Muscle of arm (tissue), 14 donors: ENCODE measurements around the gene TIRAP. TPM values are rescaled to one million over a fixed set of nuclear protein-coding genes. Genes with fewer than 3 reads are reported as not detected.
"Not testable (repeated sequence)": the region's sequence is repeated elsewhere in the genome, so short reads cannot be mapped to it uniquely, and the experiment has no call there.

Source experiments
- DNase-seq: peaks from one replicate; pipeline ENCODE4 v3.0.0-alpha.2; 2013
- long read RNA-seq, 11 donors: transcript quantifications; one replicate each; lab custom pipeline, GENCODE V29; 2026
- polyA plus RNA-seq, 12 donors: library from polyadenylated mRNA; unstranded; fragments of 120-200 nt; gene quantifications; one replicate each; pipeline ENCODE4 v1.2.1, GENCODE V29; 2013; ENCODE audit not compliant: insufficient read length in 12 of 12

TIRAP gene, protein sequence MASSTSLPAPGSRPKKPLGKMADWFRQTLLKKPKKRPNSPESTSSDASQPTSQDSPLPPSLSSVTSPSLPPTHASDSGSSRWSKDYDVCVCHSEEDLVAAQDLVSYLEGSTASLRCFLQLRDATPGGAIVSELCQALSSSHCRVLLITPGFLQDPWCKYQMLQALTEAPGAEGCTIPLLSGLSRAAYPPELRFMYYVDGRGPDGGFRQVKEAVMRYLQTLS
- 10 to 100 TPM in 2 of 12 donors, 1 to 10 TPM in 9, not detected in 1; 6.9 to 16.5 (median 8.2) TPM for polyA plus RNA-seq
- long read RNA-seq, donor 1, partial matches to known transcripts = 0 of 2 reads
- long read RNA-seq, donor 1, other reads (novel, unspliced or antisense) = 0 of 2 reads
- long read RNA-seq, donor 2 = 0 reads
- long read RNA-seq, donor 3, partial matches to known transcripts = 0 of 1 reads
- long read RNA-seq, donor 3, other reads (novel, unspliced or antisense) = 0 of 1 reads
- long read RNA-seq, donor 4 = 0 reads
- long read RNA-seq, donor 5 = 0 reads
- long read RNA-seq, donor 6, partial matches to known transcripts = 0 of 1 reads
- long read RNA-seq, donor 6, other reads (novel, unspliced or antisense) = 0 of 1 reads
- long read RNA-seq, donor 7, partial matches to known transcripts = 0 of 1 reads
- long read RNA-seq, donor 7, other reads (novel, unspliced or antisense) = 0 of 1 reads
- long read RNA-seq, donor 8 = 0 reads
- long read RNA-seq, donor 9 = 0 reads
- long read RNA-seq, donor 10 = 0 reads
- long read RNA-seq, donor 11 = 0 reads

DNA sequence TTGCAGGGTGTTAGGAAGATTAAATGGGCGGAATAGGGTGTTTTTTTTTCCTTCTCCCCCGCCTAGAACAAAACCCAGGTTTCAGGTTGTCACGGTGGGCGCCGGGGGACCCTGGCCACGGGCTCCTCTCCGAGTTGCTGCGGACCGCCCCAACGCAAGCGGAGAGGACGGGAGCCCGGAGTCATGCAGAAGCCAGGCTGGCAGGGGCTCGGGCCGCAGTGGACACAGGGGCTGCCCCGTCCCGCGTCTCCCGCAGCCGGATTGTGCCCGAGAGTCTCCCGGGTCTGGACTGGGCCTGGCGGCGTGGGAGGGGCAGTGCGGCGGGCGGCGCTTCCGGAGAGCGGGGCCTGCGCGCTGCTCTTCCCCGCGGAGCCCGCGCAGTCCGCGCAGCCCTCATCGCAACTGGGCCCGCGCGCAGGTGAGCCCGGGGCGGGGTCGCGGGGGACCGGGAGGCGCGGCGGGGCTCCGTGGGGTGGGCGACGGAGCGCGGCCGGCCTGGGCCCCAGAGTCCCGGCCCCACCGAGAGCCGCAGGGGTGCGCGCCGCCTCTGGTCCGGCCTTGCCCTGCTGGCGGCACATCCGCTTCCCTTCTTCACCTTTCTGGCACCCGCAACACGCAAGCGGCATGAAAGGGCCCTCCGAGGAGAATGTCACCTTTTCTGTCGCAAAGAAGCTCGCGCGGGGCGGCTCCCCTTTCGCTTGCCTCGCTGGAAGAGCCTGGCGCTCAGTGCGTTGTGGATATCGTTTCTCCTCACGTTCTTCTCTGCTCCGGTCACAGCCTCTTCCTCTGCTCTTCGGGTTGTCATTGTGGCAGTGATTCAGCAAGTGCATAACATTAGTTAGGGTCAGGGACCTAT is at the start of gene TIRAP:
TSS of gene TIRAP (plus strand) at position 358 of the 856 bp plus-strand sequence. CDS start 7,802 bp downstream, outside the sequence.
- DNase-seq = peak; percentile 65

- no peak for DNase-seq
Observed at GRCh38 chr11:126233391-126233790, 49.5 kb upstream of the TIRAP start.

GRCh38 chr11:126246636-126247035 is 36.3 kb upstream of the TIRAP start:
- DNase-seq = no peak

DNA sequence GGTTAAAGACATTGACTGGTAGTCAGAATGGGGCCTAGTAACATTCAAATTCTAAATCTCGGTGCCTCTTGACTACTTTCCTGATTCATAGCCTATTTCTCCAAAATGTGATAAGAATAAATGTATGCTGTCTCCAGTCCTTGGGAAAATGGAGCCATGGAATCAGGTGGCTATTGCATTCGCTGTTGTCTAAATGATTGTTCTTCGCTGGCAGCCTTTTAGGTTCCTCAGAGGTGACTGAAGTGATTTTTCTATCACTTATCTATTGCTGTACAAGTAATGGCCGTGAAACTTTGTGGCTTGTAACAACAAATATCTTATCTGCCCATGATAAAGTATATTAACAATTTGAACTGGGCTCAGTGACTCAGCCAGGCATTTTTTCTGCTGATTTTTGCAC is 29.6 kb upstream of the TIRAP start:
- no peak for DNase-seq

- DNase-seq = no peak
Observed at GRCh38 chr11:126254819-126255218, 28.1 kb upstream of the TIRAP start.

GRCh38 chr11:126255507-126255906 is 27.4 kb upstream of the TIRAP start:
- DNase-seq = not testable (repeated sequence)

DNA sequence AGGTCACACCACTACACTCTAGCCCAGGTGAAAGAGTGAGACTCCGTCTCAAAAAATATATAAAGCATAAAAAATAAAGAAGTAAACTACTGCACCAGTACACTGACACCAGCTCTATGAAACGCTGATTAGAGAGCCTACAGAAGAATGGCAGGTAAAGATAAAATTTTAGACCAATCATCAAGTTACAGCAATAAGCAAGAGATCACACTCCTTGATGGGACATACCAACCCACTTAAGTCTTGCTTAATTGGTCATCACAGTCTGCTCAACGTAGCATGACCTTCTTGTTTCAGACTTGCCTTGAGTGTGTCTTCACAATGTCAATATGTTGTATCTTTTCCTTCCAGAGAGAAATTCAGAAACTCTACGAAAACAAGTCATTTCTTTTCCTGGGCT is 26.7 kb upstream of the TIRAP start:
- DNase-seq = no peak

- no peak for DNase-seq
Observed at GRCh38 chr11:126257144-126257543, 25.7 kb upstream of the TIRAP start.

GRCh38 chr11:126257764-126258163 is 25.1 kb upstream of the TIRAP start:
- no peak for DNase-seq

GRCh38 chr11:126262216-126262615 is 20.7 kb upstream of the TIRAP start:
- no peak for DNase-seq

GRCh38 chr11:126263489-126263888 is 19.4 kb upstream of the TIRAP start:
- no peak for DNase-seq

- DNase-seq = no peak
Observed at GRCh38 chr11:126265811-126266210, 17.1 kb upstream of the TIRAP start.

DNA sequence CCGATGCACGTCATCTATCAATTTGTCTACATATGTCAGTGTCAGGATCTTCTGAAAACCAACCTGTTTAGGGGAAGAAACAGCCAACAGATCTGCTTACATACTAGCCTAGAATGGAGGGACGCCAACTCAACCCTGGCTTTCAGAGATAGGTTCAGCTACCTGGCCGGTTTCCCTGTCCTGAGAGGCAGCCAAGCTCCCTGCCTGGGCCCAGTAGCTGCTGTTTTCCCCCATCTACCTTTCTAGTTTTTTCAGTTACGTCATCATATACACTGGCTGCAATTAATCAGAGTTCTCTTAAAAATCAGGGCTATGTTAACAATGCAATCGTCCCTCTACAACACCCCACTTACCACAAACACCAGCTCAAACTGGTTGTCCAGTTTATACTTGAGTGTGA is 15.2 kb upstream of the TIRAP start:
- no peak for DNase-seq

- DNase-seq = no peak
Observed at GRCh38 chr11:126268361-126268707, 14.6 kb upstream of the TIRAP start.

GRCh38 chr11:126268708-126269579 is 13.9 kb upstream of the TIRAP start, which contains the start of the genes FOXRED1 and SRPRA:
TSS of gene FOXRED1 (plus strand) at chr11:126269154. CDS start at chr11:126269207, 53 bp downstream.
TSS of gene SRPRA (minus strand) at chr11:126268895. CDS start at chr11:126268804, 91 bp downstream.
- peak; percentile 98 for DNase-seq

- DNase-seq = no peak
Observed at GRCh38 chr11:126277322-126277721, 5.6 kb upstream of the TIRAP start.

DNA sequence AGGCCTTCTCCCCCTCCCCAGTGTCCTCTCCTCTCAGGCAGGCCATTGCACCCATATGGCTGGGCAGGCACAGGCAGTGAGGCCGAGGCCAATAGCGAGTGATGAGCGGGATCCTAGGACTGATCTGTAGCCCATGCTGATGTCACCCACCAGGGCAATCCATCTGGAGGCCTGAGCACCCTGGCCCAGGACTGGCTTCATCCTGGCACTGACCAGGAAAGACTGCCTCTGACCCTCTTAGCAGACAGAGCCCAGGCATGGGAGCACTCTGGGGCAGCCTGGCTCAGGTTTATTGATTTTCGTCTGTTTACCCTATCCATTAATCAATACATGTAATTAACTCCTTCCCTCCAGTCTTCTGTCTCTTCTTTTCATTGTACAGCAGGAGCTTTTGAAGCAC is 5.1 kb upstream of the TIRAP start:
- DNase-seq = no peak

DNA sequence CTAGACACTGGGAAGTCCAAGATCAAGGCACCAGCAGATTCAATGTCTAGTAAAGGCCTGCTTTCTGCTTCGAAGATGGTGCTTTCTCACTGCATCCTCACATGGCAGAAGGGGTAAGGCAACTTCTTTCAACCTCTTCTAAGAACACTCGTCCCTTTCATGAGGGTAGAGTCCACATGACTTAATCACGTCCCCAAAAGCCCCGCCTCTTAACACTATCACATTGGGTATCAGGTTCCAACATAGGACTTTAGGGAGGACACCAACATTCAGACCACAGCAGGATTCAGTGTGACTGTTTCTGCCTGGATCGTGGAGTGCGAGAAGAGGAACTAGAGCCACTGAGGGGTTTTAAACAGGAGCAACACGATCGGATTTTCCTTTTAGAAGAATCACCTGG is 3.7 kb upstream of the TIRAP start:
- no peak for DNase-seq

GRCh38 chr11:126280595-126280994 is 2.3 kb upstream of the TIRAP start:
- no peak for DNase-seq

- DNase-seq = no peak
Observed at GRCh38 chr11:126281245-126281644, 1.6 kb upstream of the TIRAP start.

DNA sequence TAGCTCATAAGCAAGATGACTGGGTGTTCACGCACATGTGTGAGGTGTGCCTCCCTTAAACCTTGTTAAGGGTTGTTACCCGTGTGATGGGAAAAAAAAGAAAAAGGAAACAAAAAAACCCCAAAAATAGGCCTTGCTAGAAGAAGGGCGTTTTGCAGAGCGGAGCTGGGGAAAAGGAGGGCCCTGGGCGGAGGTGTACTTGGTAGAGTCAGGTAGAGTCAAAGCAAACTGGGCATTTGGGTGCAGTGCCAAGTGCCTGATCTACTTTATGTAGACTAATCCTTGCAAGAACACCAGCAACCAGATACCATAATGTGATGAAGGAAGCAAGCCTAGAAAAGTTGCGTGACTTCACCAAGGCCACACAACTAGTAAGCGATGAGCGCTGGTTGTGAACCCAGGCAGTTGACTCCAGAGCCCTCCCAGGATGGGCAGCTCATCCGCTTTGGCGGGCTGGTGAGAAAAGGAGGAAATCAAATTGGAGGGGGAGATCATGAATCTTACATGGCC is 1.2 kb upstream of the TIRAP start:
- DNase-seq = no peak
